Brain microvascular endothelial cell (primary cell): ENCODE measurements around the gene SNAI3.

Experiments used
- DNase-seq: peaks from one replicate; pipeline ENCODE4 v3.0.0-alpha.2; 2020
- H3K27ac ChIP-seq: fragments of 250-450 bp; sonication (Bioruptor Pico); 2 replicates; pipeline ENCODE4 v1.5.1; 2020; ENCODE audit warnings: mild to moderate bottlenecking, moderate library complexity
- H3K27me3 ChIP-seq: fragments of 250-450 bp; sonication (Bioruptor Pico); replicated peaks from 2 replicates; pipeline ENCODE4 v1.5.1; 2020; ENCODE audit warnings: mild to moderate bottlenecking
- H3K36me3 ChIP-seq: fragments of 250-450 bp; sonication (Bioruptor Pico); replicated peaks from 2 replicates; pipeline ENCODE4 v1.5.1; 2020; ENCODE audit warnings: mild to moderate bottlenecking
- H3K4me3 ChIP-seq: 2 replicates; pipeline ENCODE4 v1.5.1; 2011; ENCODE audit warnings: low read depth, mild to moderate bottlenecking, control low read depth, low read length, moderate library complexity
- CTCF ChIP-seq: IDR thresholded peaks from 2 replicates; pipeline ENCODE4 v1.5.1; 2011; ENCODE audit warnings: low read depth, mild to moderate bottlenecking, moderate library complexity, low read length, control low read depth, inconsistent platforms; ENCODE audit errors: missing control alignments
- in situ Hi-C: cut with HindIII; loops from 2 replicates; pipeline ENCODE4 v1.10.0; 2017; ENCODE audit warnings: low sequenced_read_pairs, low pct_ligation_motif_present

The SNAI3 gene

GRCh38 chr16:88693420-88694177, 7.3 kb upstream of the SNAI3 start:
- H3K4me3 ChIP-seq: no peak overlapping the region
- in situ Hi-C loops: no loop called here

GRCh38 chr16:88692861-88693260, 6.6 kb upstream of the SNAI3 start:
- Histone ChIP-seq H3K27ac (no peak overlapping the region), H3K36me3 (peaks cover 16% of the 10 kb centered on the region), H3K4me3 (no peak overlapping the region), H3K27me3 (peaks cover 2% of the 10 kb centered on the region)
- TF ChIP-seq CTCF: no peak
- DNase-seq: no peak
- in situ Hi-C loops: no loop called here

More at GRCh38 chr16:88693420-88694177, 7.3 kb upstream of the SNAI3 start:
- no peak for TF ChIP-seq CTCF
- Histone ChIP-seq H3K27me3 (no peaks in the 10 kb centered on the region), H3K36me3 (peaks cover 23% of the 10 kb centered on the region), H3K27ac (no peak overlapping the region)
- DNase-seq: no peak

GRCh38 chr16:88691924-88692560, 5.7 kb upstream of the SNAI3 start:
- in situ Hi-C loops: no loop called here
- Histone ChIP-seq H3K27me3 (peaks cover 2% of the 10 kb centered on the region), H3K4me3 (no peak overlapping the region), H3K36me3 (peaks cover 8% of the 10 kb centered on the region), H3K27ac (no peak overlapping the region)
- DNase-seq: no peak
- no peak for TF ChIP-seq CTCF

GRCh38 chr16:88691129-88691813, 5.0 kb upstream of the SNAI3 start:
- peaks cover 2% of the 10 kb centered on the region for H3K27me3 ChIP-seq
- peaks cover 4% of the 10 kb centered on the region for H3K36me3 ChIP-seq
- no peak for TF ChIP-seq CTCF
- in situ Hi-C loops: no loop called here
- no peak overlapping the region for H3K4me3 ChIP-seq
- DNase-seq: no peak
- H3K27ac ChIP-seq: no peak overlapping the region

- in situ Hi-C loops: no loop called here
- H3K4me3 ChIP-seq: no peak overlapping the region
- no peak for DNase-seq
- TF ChIP-seq CTCF: no peak
- no peaks in the 10 kb centered on the region for H3K36me3 ChIP-seq
- H3K27me3 ChIP-seq: peaks cover 2% of the 10 kb centered on the region
- H3K27ac ChIP-seq: no peak overlapping the region
Observed at GRCh38 chr16:88690341-88691128, 4.2 kb upstream of the SNAI3 start.
